ENCODE data around the gene WDFY4. TPM values are rescaled to one million over a fixed set of nuclear protein-coding genes. Genes with fewer than 3 reads are reported as not detected.

Gene WDFY4
- total RNA-seq, 1 donor from 2014 or later = 6.4 TPM

GRCh38 chr10:48764486-48764885 lies 79.8 kb downstream of the WDFY4 start:
- TF ChIP-seq POLR2A (IDR thresholded peaks at IDR 0.05) = no peak
- TF ChIP-seq POLR2AphosphoS5 (IDR thresholded peaks at IDR 0.05; ENCODE audit: insufficient read depth in 1 of 2, low read depth in 1 of 2) = no peak
- TF ChIP-seq, protein P1, sequence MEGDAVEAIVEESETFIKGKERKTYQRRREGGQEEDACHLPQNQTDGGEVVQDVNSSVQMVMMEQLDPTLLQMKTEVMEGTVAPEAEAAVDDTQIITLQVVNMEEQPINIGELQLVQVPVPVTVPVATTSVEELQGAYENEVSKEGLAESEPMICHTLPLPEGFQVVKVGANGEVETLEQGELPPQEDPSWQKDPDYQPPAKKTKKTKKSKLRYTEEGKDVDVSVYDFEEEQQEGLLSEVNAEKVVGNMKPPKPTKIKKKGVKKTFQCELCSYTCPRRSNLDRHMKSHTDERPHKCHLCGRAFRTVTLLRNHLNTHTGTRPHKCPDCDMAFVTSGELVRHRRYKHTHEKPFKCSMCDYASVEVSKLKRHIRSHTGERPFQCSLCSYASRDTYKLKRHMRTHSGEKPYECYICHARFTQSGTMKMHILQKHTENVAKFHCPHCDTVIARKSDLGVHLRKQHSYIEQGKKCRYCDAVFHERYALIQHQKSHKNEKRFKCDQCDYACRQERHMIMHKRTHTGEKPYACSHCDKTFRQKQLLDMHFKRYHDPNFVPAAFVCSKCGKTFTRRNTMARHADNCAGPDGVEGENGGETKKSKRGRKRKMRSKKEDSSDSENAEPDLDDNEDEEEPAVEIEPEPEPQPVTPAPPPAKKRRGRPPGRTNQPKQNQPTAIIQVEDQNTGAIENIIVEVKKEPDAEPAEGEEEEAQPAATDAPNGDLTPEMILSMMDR (IDR thresholded peaks at IDR 0.05) = no peak
- Histone ChIP-seq H3K27ac (no peak overlapping the region), H3K27me3 (no peaks in the 10 kb centered on the region), H3K4me3 (no peak overlapping the region), H3K36me3 (no peaks in the 10 kb centered on the region), H3K4me1 (no peaks in the 10 kb centered on the region), H3K9me3 (no peaks in the 10 kb centered on the region)
- intact Hi-C loops (cut with DNase I) = no loop called here
- DNase-seq (ENCODE audit: extremely low spot score in 2 of 2) = peak in 1 of 2 donors; percentile 52

- Histone ChIP-seq H3K27me3 (no peaks in the 10 kb centered on the region), H3K27ac (no peak overlapping the region), H3K9me3 (no peaks in the 10 kb centered on the region), H3K4me3 (no peak overlapping the region), H3K36me3 (no peaks in the 10 kb centered on the region), H3K4me1 (no peaks in the 10 kb centered on the region)
- intact Hi-C loops (cut with DNase I) = no loop called here
- DNase-seq (ENCODE audit: extremely low spot score in 2 of 2) = no peak
- TF ChIP-seq, protein P1 (IDR thresholded peaks at IDR 0.05) = no peak
- TF ChIP-seq POLR2AphosphoS5 (IDR thresholded peaks at IDR 0.05; ENCODE audit: insufficient read depth in 1 of 2, low read depth in 1 of 2) (no peak), POLR2A (IDR thresholded peaks at IDR 0.05) (no peak)
Observed at GRCh38 chr10:48765039-48765438, 80.4 kb downstream of the WDFY4 start.

DNA sequence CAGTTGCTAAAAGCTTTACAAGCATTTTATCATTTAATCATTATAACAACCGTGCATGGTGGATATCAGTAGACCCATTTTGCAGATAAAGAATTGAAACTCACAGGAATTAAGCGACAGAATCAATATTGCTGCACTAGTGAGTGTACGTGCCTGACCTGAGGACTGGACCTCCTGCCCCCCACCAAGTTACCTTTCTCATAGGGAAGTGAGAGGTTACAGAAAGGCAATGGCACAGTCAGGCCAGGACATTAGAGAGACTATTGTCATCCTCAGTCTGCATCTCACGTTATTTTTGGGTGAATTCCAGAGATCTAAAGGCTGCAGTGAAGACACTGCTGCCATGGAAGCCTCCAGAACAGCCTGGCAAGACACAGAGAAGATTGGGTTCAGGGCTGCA lies 80.9 kb downstream of the WDFY4 start:
- Histone ChIP-seq H3K27me3 (no peaks in the 10 kb centered on the region), H3K27ac (no peak overlapping the region), H3K36me3 (no peaks in the 10 kb centered on the region), H3K4me3 (no peak overlapping the region), H3K9me3 (no peaks in the 10 kb centered on the region), H3K4me1 (no peaks in the 10 kb centered on the region)
- DNase-seq (ENCODE audit: extremely low spot score in 2 of 2) = no peak
- intact Hi-C loops (cut with DNase I) = no loop called here
- TF ChIP-seq, protein P1 (IDR thresholded peaks at IDR 0.05) = no peak
- TF ChIP-seq POLR2A (IDR thresholded peaks at IDR 0.05) (no peak), POLR2AphosphoS5 (IDR thresholded peaks at IDR 0.05; ENCODE audit: insufficient read depth in 1 of 2, low read depth in 1 of 2) (no peak)

DNA sequence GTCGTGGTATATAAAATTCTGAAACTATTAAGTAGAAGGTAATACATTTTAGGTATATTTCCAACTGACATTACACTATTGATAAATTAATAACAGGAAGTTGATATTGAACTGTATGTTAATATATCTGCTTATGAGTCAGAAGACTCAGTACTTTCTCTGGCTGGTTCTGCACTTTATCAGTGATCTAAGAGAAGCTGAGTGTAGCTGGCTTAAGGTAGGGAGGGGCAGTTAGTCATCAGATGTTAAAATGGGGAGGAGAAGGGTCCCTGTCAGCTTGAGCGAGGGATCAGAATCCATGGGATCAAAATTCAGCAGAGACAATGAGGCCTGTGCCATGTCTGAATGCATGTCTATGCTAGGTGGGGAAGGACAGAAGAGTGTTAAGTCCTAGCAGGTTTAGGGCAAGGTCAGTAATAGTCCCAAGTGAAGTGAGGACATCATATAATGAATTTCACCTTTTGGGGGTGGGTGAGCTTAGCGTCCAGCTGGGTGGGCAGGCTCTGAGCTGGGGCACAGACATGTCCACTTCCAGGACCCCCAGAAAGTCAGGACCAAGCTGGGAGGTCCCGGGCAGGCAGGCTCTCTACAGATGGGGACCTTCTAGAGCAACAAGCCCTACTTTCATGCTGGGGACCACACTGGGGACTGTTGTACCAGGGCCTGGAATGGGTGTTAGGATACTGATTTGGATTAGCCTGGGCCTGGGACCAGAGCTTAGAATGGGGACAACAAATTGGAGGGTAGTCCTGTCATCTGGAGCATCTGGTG lies 82.9 kb downstream of the WDFY4 start:
- DNase-seq (ENCODE audit: extremely low spot score in 2 of 2) = peak; percentile 70 to 72

More for the DNA sequence above, 82.9 kb downstream of the WDFY4 start:
- Histone ChIP-seq H3K27ac (no peak overlapping the region), H3K9me3 (no peaks in the 10 kb centered on the region), H3K4me3 (no peak overlapping the region), H3K27me3 (no peaks in the 10 kb centered on the region), H3K4me1 (no peaks in the 10 kb centered on the region), H3K36me3 (no peaks in the 10 kb centered on the region)
- no peak for TF ChIP-seq POLR2A (IDR thresholded peaks at IDR 0.05)
- no peak for TF ChIP-seq POLR2AphosphoS5 (IDR thresholded peaks at IDR 0.05; ENCODE audit: insufficient read depth in 1 of 2, low read depth in 1 of 2)
- TF ChIP-seq, protein P1 (IDR thresholded peaks at IDR 0.05) = no peak
- intact Hi-C loops (cut with DNase I) = no loop called here
